Heart right ventricle (tissue), 16 donors: ENCODE data around the gene FTSJ3. TPM values are rescaled to one million over a fixed set of nuclear protein-coding genes. Genes with fewer than 3 reads are reported as not detected.
A peak's percentile ranks its signal among the peaks of the same experiment; 100 is the strongest.

Experiments used
- ATAC-seq, 8 donors: fragments of 200-7000 bp; cut with Tn5 transposase; one replicate each; pipeline ENCODE4 v1.9.1; 2020; ENCODE audit warnings: mild to moderate bottlenecking in 8 of 8, moderate library complexity in 8 of 8, moderate number of reproducible peaks in 1 of 8
- DNase-seq, 2 donors: peaks; one replicate each; pipeline ENCODE4 v3.0.0-alpha.2; 2020
- H3K27ac ChIP-seq, 10 donors: fragments of 200-600 bp; sonication (generic) in 2 of 10; one replicate each; pipeline versions ENCODE4 v1.5.0 to v1.8.0; 2020 to 2022; ENCODE audit warnings: mild to moderate bottlenecking in 3 of 10
- H3K27me3 ChIP-seq, 7 donors: fragments of 200-600 bp; one replicate each; pipeline ENCODE4 v1.8.0; 2021 to 2022; ENCODE audit warnings: mild to moderate bottlenecking in 2 of 7
- H3K36me3 ChIP-seq, 9 donors: fragments of 200-600 bp; sonication (generic) in 1 of 9; one replicate each; pipeline versions ENCODE4 v1.5.0 to v1.8.0; 2020 to 2022; ENCODE audit warnings: mild to moderate bottlenecking in 2 of 9
- H3K4me1 ChIP-seq, 9 donors: fragments of 200-600 bp; sonication (generic) in 1 of 9; one replicate each; pipeline versions ENCODE4 v1.5.0 to v1.8.0; 2020 to 2022; ENCODE audit warnings: mild to moderate bottlenecking in 4 of 9
- H3K4me3 ChIP-seq, 10 donors: fragments of 200-600 bp; sonication (generic) in 2 of 10; one replicate each; pipeline versions ENCODE4 v1.5.0 to v1.8.0; 2020 to 2022; ENCODE audit warnings: mild to moderate bottlenecking in 7 of 10, moderate library complexity in 2 of 10
- H3K9me3 ChIP-seq, 11 donors: fragments of 200-600 bp in 10 of 11; sonication (generic) in 2 of 11; one replicate each; pipeline versions ENCODE4 v1.5.0 to v1.8.0; 2013 to 2022; ENCODE audit warnings: mild to moderate bottlenecking in 2 of 11, control low read depth in 1 of 11, moderate library complexity in 1 of 11
- WGBS, 2 donors: extraction: QIAGEN DNeasy Blood & Tissue Kit; methylation state at CpG; one replicate each; pipeline ENCODE4 v1.1.7; 2013; ENCODE audit warnings: inconsistent platforms in 1 of 2; 5-methylcytosine and 5-hydroxymethylcytosine counted together
- intact Hi-C, 10 donors: fragments of 100-400 bp; cut with DNase I; formaldehyde crosslinking; loops; one replicate each; pipeline versions ENCODE4 v1.11.1 to v1.14.2; 2022
- polyA plus RNA-seq, 2 donors: library from polyadenylated mRNA; stranded (reverse); fragments of 200-250 nt; gene quantifications; one replicate each; pipeline ENCODE4 v1.2.3, GENCODE V29; 2013
- total RNA-seq, 10 donors: library from RNA; stranded (reverse); fragmentation: NEBNext Ultra II Directional in 3 of 10; extraction: Animal tissue kit (Norgen Biotek cat#: 25700) in 3 of 10; gene quantifications; one replicate each; pipeline versions ENCODE4 v1.2.1 to v1.2.4, GENCODE V29; 2021 to 2023
- TF ChIP-seq, protein P1 (sequence below), 9 donors: fragments of 200-600 bp; sonication (generic) in 2 of 9; IDR thresholded peaks; one replicate each; pipeline versions ENCODE4 v1.5.0 to v1.8.0; 2021 to 2022; ENCODE audit warnings: antibody characterized with exemption in 9 of 9, mild to moderate bottlenecking in 5 of 9, moderate library complexity in 1 of 9
- donor health status: Arrhythmogenic right ventricular cardiomyopathy.
- donor health status: ischemic (EF 13 %, LVEDD 7.1; RV severe dilation, severe dysfunction).
- donor health status: healthy with polysubstance abuse.
- donor health status: DM: no; HTN: yes; CAD: no.
- donor health status: DM: no; HTN: no; CAD: no.
- donor health status: ischemic (EF 25% LVEDD 6.9; RV normal size, moderate dysfunction).
- donor health status: ischemic (EF 25% LVEDD 5.7; RV mildly dilated, moderate dysfunction).
- donor health status: healthy.
- donor health status: DM: yes; HTN: yes; CAD: no.
- donor health status: Ischemic cardiomyopathy.
- donor health status: ischemic (EF 35%, LVEDD 5.7; RV mildly dilated, moderate dysfunction).
- donor health status: nonischemic (EF 11% LVEDD 7.7; RV severe dilation, severe dysfunction).
- donor health status: DM: yes; HTN: yes; CAD: no.
- donor health status: PGD.
- donor health status: ischemic (EF 29% LVEDD 5.4; RV normal size, mild dysfunction).
- donor health status: nonischemic (EF 23%, LVEDD 6.1; RV moderate dilation, normal function).

FTSJ3 gene
- total and polyA plus RNA-seq, 12 donors: 14.0 to 43.0 (median 28.4) TPM

DNA sequence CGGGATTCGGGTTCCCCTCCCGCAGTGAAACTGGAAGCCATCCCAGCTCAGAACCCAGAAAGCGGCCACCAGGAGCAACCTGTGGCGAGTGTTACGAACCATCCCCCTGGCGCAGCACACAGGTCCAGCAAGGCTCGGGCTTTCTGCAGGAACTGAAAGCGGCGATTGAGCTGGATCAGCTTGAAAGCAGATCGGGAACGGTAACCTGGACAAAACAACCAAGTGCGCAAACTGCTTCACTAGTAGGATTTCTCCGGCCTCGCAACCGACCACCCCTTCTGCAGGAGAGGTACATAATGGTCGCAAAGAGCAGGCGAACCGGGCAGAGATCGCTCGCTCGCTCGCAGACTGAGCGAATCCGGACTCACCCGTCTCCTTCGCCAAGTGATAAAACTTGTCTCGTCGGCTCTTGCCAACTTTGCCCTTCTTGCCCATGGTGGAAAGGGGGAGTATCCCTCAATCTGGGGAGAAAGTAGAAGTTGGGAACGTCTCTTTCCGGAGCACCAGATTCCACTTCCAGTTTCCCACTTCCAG lies 928 bp downstream of the FTSJ3 start:
- Histone ChIP-seq H3K9me3 (no peaks in the 10 kb centered on the region), H3K4me1 (peaks cover 5 to 36% (median 29%) of the 10 kb centered on the region in 9 donors), H3K27ac (peak overlapping the region; percentile 84 to 98 (median 94)), H3K36me3 (peaks cover 0 to 76% (median 66%) of the 10 kb centered on the region in 9 donors), H3K4me3 (peak overlapping the region; percentile 69 to 98 (median 86)), H3K27me3 (no peaks in the 10 kb centered on the region)
- 0 to 1% methylated on average over 31 of the region's 31 CpGs for WGBS, 2 donors
- peak in 7 of 8 donors; percentile 0 to 28 (median 4) for ATAC-seq
- no peak for DNase-seq
- intact Hi-C loops: loop anchor here in 6 of 10 donors (1.0 to 10.0 kb wide), 4 partner anchors 16 to 678 kb away; partner anchors contain the start of genes SMARCD2 (in 3 of the 6), CCDC47 (in 2 of the 6), DDX42 (in 2 of the 6) and CEP95 (in 1 of the 6)
- TF ChIP-seq, protein P1, sequence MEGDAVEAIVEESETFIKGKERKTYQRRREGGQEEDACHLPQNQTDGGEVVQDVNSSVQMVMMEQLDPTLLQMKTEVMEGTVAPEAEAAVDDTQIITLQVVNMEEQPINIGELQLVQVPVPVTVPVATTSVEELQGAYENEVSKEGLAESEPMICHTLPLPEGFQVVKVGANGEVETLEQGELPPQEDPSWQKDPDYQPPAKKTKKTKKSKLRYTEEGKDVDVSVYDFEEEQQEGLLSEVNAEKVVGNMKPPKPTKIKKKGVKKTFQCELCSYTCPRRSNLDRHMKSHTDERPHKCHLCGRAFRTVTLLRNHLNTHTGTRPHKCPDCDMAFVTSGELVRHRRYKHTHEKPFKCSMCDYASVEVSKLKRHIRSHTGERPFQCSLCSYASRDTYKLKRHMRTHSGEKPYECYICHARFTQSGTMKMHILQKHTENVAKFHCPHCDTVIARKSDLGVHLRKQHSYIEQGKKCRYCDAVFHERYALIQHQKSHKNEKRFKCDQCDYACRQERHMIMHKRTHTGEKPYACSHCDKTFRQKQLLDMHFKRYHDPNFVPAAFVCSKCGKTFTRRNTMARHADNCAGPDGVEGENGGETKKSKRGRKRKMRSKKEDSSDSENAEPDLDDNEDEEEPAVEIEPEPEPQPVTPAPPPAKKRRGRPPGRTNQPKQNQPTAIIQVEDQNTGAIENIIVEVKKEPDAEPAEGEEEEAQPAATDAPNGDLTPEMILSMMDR (IDR thresholded peaks at IDR 0.05): no peak

DNA sequence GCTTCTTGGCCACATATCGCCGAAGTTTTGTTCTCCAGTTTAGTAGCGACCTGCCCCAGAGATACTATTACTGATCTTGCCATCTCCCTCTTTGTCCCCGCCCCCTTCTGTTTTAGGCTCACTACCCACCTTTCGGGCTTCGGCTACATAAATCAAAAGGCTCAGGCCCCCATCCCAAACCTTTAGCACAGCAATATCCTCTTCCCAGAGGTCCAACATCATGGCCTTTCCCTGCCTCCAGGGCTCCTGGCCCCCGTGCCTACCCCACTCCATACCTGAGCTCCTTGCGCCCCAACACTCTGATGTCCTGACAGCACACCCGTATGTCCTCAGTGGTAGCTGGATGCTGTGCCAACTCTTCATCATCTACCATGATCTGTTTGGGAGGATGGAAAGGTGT lies 3.1 kb downstream of the FTSJ3 start:
- H3K36me3 ChIP-seq: peaks cover 0 to 76% (median 66%) of the 10 kb centered on the region in 9 donors
- no peak overlapping the region for H3K4me3 ChIP-seq
- no peaks in the 10 kb centered on the region for H3K27me3 ChIP-seq
- H3K27ac ChIP-seq: no peak overlapping the region
- TF ChIP-seq, protein P1 (IDR thresholded peaks at IDR 0.05): no peak
- H3K4me1 ChIP-seq: peaks cover 5 to 40% (median 36%) of the 10 kb centered on the region in 9 donors
- DNase-seq: no peak
- no peak for ATAC-seq
- no peaks in the 10 kb centered on the region for H3K9me3 ChIP-seq
- 95% methylated on average over 9 of the region's 9 CpGs for WGBS, 2 donors
- intact Hi-C loops: loop anchor here in 3 of 10 donors (10.0 kb wide), 2 partner anchors 50 to 680 kb away; partner anchors contain the start of genes CCDC47 (in 2 of the 3), DDX42 (in 2 of the 3), CEP95 (in 1 of the 3) and DDX5 (in 1 of the 3)

DNA sequence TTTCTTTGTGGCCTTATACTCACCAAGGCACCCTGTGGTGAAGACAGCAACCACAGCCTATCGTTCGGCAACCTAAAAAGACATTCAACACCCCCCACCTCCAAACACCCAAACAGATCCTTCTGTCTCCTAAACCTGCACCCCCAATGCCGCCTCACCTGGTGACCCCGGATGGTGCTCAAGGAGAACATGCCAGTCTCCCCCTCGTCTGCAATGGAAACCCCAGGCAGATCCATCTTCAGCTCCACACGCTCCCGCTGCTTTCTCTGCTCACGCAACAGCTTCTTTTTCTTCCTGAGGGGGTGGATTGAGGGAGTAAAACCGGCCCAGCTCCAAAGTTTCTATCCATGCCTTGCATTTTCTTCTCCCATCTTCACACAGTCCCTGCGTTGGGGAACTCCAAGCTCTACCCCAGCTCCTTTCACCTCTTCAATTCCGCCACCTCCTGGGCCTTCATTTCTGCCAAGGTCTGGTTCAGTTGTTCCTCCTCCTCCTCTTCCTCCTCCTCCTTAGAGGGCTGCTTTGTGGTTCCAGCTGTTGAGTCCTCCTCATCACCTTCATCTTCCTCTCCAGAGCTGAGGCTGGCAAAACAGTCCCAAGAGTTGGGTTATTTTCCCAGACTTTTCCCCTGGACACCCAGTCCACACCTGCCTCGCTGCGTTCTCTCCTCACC lies 3.7 kb downstream of the FTSJ3 start:
- no peaks in the 10 kb centered on the region for H3K9me3 ChIP-seq
- H3K27ac ChIP-seq: no peak overlapping the region
- ATAC-seq (no peak), DNase-seq (no peak)
- 94 to 95% methylated on average over 13 of the region's 13 CpGs for WGBS, 2 donors
- H3K27me3 ChIP-seq: no peaks in the 10 kb centered on the region
- intact Hi-C loops: loop anchor here in 3 of 10 donors (10.0 kb wide), 2 partner anchors 49 to 681 kb away; partner anchors contain the start of genes CCDC47 (in 2 of the 3), DDX42 (in 2 of the 3), CEP95 (in 1 of the 3) and DDX5 (in 1 of the 3)
- peaks cover 0 to 76% (median 64%) of the 10 kb centered on the region in 9 donors for H3K36me3 ChIP-seq
- TF ChIP-seq, protein P1 (IDR thresholded peaks at IDR 0.05): no peak
- H3K4me1 ChIP-seq: peaks cover 5 to 36% (median 30%) of the 10 kb centered on the region in 9 donors
- H3K4me3 ChIP-seq: no peak overlapping the region

DNA sequence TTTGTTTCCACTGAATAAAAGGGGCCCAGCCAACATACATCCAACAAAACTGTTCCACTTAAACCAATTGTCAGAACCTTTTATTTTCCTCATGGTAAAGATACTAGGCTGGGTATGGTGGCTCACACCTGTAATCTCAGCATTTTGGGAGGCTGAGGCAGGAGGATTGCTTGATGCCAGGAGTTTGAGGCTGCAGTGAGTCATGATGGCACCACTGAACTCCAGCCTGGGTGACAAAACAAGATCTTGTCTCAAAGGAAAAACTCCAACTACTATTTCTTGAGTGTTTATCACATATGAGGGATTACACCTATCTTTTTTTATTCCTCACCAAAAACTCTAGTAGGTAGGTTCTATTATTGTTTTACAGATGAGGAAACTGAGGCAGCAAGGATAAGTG lies 4.9 kb downstream of the FTSJ3 start:
- Histone ChIP-seq H3K27ac (no peak overlapping the region), H3K9me3 (no peaks in the 10 kb centered on the region)
- ATAC-seq: no peak

More for the DNA sequence above, 4.9 kb downstream of the FTSJ3 start:
- TF ChIP-seq, protein P1 (IDR thresholded peaks at IDR 0.05): no peak
- Histone ChIP-seq H3K27me3 (no peaks in the 10 kb centered on the region), H3K4me3 (no peak overlapping the region), H3K36me3 (peaks cover 4 to 85% (median 75%) of the 10 kb centered on the region in 9 donors), H3K4me1 (peaks cover 0 to 26% (median 20%) of the 10 kb centered on the region in 9 donors)
- no peak for DNase-seq
- intact Hi-C loops: loop anchor here in 3 of 10 donors (10.0 kb wide), 2 partner anchors 48 to 682 kb away; partner anchors contain the start of genes CCDC47 (in 2 of the 3), DDX42 (in 2 of the 3), CEP95 (in 1 of the 3) and DDX5 (in 1 of the 3)
